ENCODE results near the gene KDM4B. TPM values are rescaled to one million over a fixed set of nuclear protein-coding genes. Genes with fewer than 3 reads are reported as not detected.

Gene KDM4B
- total RNA-seq, 1 experiment from 2014 or later = 35.9 TPM

DNA sequence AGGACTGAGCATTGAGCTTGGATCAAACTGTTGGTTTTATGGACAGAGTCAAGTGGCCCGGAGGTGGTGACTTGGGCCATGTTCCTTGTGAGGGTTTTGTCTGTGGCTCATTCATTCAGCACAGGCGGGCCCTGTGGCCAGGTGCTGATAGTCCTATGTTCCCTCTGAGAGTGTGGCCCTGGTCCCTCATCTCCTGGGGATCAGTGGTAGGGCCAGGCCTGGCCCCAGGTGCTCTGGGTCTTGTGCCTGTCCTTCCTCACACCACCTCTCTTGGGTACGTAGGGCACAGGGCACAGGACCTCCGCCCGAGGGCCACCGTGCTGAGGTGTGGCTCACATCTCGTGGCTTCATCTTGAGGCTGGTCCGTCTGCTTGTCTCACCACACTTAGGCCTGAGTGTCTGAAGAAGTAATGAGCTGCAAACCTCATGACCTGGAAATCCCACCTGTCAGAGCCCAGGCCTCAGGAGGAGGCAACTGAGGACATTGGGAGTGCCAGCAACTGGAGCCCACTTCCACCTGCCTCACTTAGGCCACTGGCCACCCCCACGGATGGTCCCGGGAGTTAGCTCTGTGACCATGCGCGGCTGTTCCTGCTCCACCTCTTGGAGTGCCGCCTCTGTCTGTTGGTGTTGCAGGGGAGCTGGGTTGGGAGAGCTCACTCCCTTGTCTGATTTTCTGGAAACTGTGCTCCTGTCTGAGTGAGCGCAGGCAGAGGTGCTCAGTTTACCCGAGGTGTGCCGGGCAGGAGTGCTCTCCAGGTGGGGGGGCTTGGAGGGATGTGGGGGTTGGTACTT, 53.4 kb downstream of the KDM4B start:
- POLR2A ChIA-PET = no interaction called here
- DNase-seq (ENCODE audit: low read depth, low spot score) (no peak), ATAC-seq (no peak)
- H3K4me2 ChIP-seq (ENCODE audit: low read length) = no peak overlapping the region
- BruUV-seq (replicated peaks) = no TSS peak
- no peak overlapping the region for H3K27ac ChIP-seq (ENCODE audit: low read depth, low read length)
- H3K9me2 ChIP-seq (ENCODE audit: insufficient read depth) = no peaks in the 10 kb centered on the region
- TF ChIP-seq JUND (IDR thresholded peaks at IDR 0.05) = no peak
- TF ChIP-seq ZFX (IDR thresholded peaks at IDR 0.05) = no peak
- no peak overlapping the region for H3K4me3 ChIP-seq (replicated peaks in 1 of 2; ENCODE audit: low read depth in 1 of 2, low read length in 2 of 2)
- H3K27me3 ChIP-seq (ENCODE audit: insufficient read depth, low read length) = no peaks in the 10 kb centered on the region
- no peaks in the 10 kb centered on the region for H4K20me1 ChIP-seq (ENCODE audit: insufficient read depth)
- CTCF ChIA-PET = interaction anchor here (0.8 to 3.8 kb wide), 2 partner anchors 9 to 21 kb away, joined by 3 to 14 read pairs; no protein-coding TSS in a partner anchor
- 0 out of 2 replicates have a peak, but pooled peaks cover 12% of the 10 kb centered on the region for H3K79me2 ChIP-seq (ENCODE audit: insufficient read depth, low read length)
- H3K9ac ChIP-seq (ENCODE audit: low read length) = no peak overlapping the region
- intact Hi-C loops (cut with micrococcal nuclease) = no loop called here
- H2AFZ ChIP-seq (ENCODE audit: low read depth, low read length, poor library complexity, severe bottlenecking) = no peak overlapping the region
- 0 out of 4 replicates have a peak, but pooled peaks cover 0 to 5% of the 10 kb centered on the region in 2 experiments for H3K36me3 ChIP-seq (ENCODE audit: control insufficient read depth in 1 of 2, insufficient read depth in 2 of 2, low read length in 2 of 2)
- RAD21 ChIA-PET (ENCODE audit: low non-redundant PET in 1 of 2, low total read pairs in 2 of 2, uncharacterized antibody in 2 of 2, unreplicated experiment in 2 of 2) = interaction anchor here in 1 of 2 experiments (0.6 kb wide), 1 partner anchor 21 kb away, joined by 4 read pairs; no protein-coding TSS in a partner anchor
- H3K4me1 ChIP-seq (ENCODE audit: control insufficient read depth in 1 of 2, insufficient read depth in 2 of 2, low read length in 2 of 2) = peaks cover 3 to 12% of the 10 kb centered on the region in 2 experiments; a peak in 3 of 4 replicates
- H3K9me3 ChIP-seq (ENCODE audit: control insufficient read depth in 1 of 2, insufficient read depth in 1 of 2, low read depth in 1 of 2, low read length in 2 of 2) = peaks cover 0 to 14% of the 10 kb centered on the region in 2 experiments; a peak in 1 of 4 replicates

DNA sequence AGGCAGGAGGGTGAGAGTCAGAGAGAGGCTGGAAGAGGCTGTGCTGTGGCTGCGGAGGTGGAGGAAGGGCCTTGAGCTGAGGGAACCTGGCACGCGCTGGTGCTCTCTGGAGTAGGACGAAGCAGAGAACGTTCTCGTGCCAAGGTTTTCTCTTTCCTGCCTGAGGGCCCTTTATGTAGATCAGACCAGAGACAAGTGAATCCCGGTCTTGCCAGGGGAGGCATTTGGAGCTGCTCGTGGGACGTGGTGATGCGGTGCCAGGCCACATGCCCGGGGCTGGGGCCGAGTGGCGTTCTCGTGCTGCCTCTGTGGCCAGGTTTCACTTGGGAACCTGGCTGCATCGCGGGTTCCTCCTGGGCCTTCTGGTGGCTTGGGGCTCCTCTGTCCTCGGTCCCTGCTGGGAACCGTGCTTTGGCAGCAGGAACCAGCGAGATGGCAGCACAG, 54.2 kb downstream of the KDM4B start:
- Histone ChIP-seq H3K9ac (ENCODE audit: low read length) (no peak overlapping the region), H3K27ac (ENCODE audit: low read depth, low read length) (no peak overlapping the region), H3K4me2 (ENCODE audit: low read length) (no peak overlapping the region), H3K27me3 (ENCODE audit: insufficient read depth, low read length) (no peaks in the 10 kb centered on the region), H3K9me3 (ENCODE audit: control insufficient read depth in 1 of 2, insufficient read depth in 1 of 2, low read depth in 1 of 2, low read length in 2 of 2) (peaks cover 0 to 14% of the 10 kb centered on the region in 2 experiments; a peak in 1 of 4 replicates), H3K36me3 (ENCODE audit: control insufficient read depth in 1 of 2, insufficient read depth in 2 of 2, low read length in 2 of 2) (0 out of 4 replicates have a peak, but pooled peaks cover 0 to 4% of the 10 kb centered on the region in 2 experiments), H3K4me1 (ENCODE audit: control insufficient read depth in 1 of 2, insufficient read depth in 2 of 2, low read length in 2 of 2) (peaks cover 3 to 10% of the 10 kb centered on the region in 2 experiments; a peak in 2 of 4 replicates), H3K79me2 (ENCODE audit: insufficient read depth, low read length) (0 out of 2 replicates have a peak, but pooled peaks cover 14% of the 10 kb centered on the region), H2AFZ (ENCODE audit: low read depth, low read length, poor library complexity, severe bottlenecking) (no peak overlapping the region), H4K20me1 (ENCODE audit: insufficient read depth) (no peaks in the 10 kb centered on the region), H3K4me3 (replicated peaks in 1 of 2; ENCODE audit: low read depth in 1 of 2, low read length in 2 of 2) (no peak overlapping the region), H3K9me2 (ENCODE audit: insufficient read depth) (no peaks in the 10 kb centered on the region)
- ChIA-PET CTCF (interaction anchor here (3.8 kb wide), 1 partner anchor 21 kb away, joined by 14 read pairs; no protein-coding TSS in a partner anchor), POLR2A (no interaction called here), RAD21 (ENCODE audit: low non-redundant PET in 1 of 2, low total read pairs in 2 of 2, uncharacterized antibody in 2 of 2, unreplicated experiment in 2 of 2) (no interaction called here)
- no TSS peak for BruUV-seq (replicated peaks)
- TF ChIP-seq CEBPB (IDR thresholded peaks at IDR 0.05; ENCODE audit: low read depth) = no peak
- no peak for TF ChIP-seq ELF1 (IDR thresholded peaks at IDR 0.05; ENCODE audit: borderline replicate concordance, low read depth)
- TF ChIP-seq SP1 (IDR thresholded peaks at IDR 0.05; ENCODE audit: low read depth) = no peak
- TF ChIP-seq ZFX (IDR thresholded peaks at IDR 0.05) = no peak
- DNase-seq (ENCODE audit: low read depth, low spot score) (no peak), ATAC-seq (no peak)
- intact Hi-C loops (cut with micrococcal nuclease) = no loop called here

Measured in HCT116 (cell line).